GM21723 (cell line): Measurements from ENCODE around the gene NRARP.
A peak's percentile ranks its signal among the peaks of the same experiment; 100 is the strongest.

ENCODE experiments used
- ATAC-seq: cut with Tn5 transposase; IDR thresholded peaks from one replicate; pipeline ENCODE4 v1.9.1; 2021; ENCODE audit warnings: mild to moderate bottlenecking, moderate library complexity; ENCODE audit not compliant: unreplicated experiment

Gene NRARP

DNA sequence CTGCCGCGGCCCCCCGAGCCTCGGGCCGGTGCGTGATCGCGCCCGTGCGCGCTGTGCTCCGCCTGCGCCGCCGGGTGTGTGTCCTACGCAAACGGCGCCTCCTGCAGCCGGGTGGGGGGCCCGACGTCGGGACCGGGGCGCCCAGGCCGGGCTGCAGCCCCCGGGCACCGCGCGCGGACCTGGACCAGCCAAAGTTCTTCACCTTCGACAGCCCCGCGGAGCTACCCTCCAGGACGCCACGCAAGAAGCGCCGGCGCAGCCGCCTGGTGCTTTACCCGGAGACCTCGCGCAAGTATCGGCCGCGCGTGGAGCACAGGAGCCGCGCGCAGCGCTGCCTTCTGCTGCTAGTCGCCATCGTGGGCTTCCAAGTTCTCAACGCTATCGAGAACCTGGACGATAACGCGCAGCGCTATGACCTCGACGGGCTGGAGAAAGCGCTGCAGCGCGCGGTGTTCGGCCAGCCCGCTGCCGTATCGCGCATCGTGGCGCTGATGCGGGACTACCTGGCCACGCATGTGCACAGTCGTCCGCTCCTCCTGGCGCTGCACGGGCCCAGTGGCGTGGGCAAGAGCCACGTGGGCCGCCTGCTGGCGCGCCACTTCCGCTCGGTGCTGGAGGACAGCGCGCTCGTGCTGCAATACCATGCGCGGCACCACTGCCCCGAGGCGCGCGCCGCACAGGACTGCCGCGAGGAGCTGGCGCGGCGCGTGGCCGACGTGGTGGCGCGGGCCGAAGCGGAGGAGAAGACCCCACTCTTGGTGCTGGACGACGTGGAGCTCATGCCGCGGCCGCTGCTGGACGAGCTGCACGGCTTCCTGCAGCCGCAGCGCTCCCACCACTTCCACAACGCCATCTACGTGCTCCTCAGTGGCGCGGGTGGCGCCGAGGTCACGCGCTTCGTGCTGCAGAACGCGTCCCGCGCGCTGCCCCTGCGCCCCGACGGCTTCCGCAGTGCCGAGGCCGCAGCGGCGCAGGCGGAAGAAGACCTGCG is 23.1 kb downstream of the NRARP start:
- no peak for ATAC-seq

GRCh38 chr9:137278061-137278701 is 23.9 kb downstream of the NRARP start:
- ATAC-seq = no peak

GRCh38 chr9:137277329-137278041 is 24.6 kb downstream of the NRARP start, which contains the start of gene TOR4A:
Gene TOR4A, plus strand, starts transcription at chr9:137277726. Its CDS starts 964 bp downstream, at chr9:137278690.
- ATAC-seq = peak; percentile 79

- ATAC-seq = no peak
Observed at GRCh38 chr9:137276473-137277328, 25.4 kb downstream of the NRARP start.

DNA sequence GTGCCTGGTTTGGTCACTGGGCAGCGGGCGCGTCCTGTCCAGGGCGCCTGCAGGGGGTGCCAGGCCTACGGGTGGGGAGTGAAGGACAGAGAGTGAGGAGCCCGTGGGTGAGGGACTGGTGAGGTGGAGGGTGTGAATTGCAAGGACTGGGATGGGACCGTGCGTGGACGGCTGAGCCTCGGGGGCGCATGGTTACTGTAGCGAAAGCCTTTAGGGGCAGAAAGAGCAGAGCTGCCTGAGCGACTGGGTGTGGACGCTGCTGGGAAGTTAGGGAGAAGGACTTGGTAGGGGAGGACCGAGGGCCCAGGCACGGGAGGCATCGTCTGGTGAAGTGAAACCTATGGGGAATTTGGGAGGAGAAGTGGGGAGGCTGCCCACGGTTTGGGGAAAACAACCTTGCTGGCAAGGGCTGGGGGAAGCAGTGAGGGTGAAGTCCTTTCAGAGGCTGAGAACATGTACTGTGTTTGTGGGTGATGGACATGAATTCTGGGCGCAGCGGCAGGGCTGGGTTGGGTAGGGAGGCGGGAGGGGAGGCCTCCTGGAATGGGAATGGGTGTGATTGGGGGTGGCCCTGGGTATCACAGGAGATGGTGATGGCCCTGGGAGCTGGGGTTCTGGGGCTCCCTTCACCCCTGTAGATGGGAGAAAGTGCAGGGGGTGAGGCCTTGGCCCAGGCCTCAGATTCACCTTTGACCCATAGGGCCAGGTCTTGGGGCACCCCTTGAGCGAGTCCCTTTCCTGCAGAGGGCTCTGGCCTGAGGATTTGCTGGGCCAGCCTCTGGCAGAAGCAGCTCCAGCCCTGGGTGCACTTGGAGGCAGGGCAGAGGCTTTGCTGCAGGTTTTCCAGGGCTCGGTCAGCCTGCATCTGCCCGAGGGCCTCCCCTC is 26.2 kb downstream of the NRARP start:
- no peak for ATAC-seq

DNA sequence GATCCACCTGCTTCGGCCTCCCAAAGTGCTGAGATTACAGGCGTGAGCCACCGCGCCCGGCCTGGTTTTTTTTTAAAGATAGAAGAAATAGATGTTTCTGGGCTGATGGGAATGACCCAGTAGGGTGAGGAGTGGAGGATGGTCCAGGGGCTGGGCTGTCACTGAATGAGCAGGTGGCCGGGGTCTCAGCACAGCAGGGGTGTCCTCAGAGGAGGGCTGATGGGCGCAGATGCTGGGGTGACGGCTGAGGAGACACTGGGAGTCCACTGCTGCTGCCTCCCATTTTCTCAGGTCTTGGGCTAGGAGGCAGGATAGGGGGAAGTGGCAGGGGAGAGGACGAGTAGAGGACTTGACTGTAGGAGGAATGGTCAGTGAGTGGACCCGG is 26.9 kb downstream of the NRARP start:
- no peak for ATAC-seq

DNA sequence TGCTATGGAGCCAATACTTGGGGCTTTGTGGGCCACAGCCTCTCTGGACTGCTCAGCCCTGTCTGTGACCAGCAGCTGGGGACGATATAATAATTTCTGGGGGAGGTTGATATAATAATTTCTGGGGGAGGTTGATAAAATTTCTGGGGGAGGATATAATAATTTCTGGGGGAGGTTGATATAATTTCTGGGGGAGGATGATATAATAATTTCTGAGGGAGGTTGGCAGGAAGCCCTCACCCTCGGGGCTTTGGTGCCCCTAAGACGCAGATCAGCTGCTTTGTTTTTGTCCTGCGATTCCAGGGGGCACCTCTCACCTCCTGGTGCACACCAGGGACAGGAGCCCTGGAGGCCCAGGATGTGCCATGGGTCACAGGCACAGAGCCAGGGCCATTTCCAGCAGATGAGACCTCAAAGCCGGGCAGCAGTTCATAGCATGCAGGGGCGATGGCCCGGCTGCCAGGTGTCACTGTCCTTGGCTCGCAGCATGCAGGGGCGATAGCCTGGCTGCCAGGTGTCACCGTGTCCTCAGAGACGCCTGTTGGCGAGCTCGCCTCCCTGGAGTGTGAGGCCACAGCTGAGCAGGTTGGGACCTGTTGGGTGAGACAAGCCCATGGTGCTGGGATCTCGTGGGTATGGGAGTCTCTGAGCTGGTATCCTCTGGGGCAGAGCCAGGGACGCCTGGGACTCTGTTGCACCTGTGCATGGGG is 28.3 kb downstream of the NRARP start:
- ATAC-seq = no peak

GRCh38 chr9:137273095-137273490 is 29.0 kb downstream of the NRARP start:
- ATAC-seq = no peak

DNA sequence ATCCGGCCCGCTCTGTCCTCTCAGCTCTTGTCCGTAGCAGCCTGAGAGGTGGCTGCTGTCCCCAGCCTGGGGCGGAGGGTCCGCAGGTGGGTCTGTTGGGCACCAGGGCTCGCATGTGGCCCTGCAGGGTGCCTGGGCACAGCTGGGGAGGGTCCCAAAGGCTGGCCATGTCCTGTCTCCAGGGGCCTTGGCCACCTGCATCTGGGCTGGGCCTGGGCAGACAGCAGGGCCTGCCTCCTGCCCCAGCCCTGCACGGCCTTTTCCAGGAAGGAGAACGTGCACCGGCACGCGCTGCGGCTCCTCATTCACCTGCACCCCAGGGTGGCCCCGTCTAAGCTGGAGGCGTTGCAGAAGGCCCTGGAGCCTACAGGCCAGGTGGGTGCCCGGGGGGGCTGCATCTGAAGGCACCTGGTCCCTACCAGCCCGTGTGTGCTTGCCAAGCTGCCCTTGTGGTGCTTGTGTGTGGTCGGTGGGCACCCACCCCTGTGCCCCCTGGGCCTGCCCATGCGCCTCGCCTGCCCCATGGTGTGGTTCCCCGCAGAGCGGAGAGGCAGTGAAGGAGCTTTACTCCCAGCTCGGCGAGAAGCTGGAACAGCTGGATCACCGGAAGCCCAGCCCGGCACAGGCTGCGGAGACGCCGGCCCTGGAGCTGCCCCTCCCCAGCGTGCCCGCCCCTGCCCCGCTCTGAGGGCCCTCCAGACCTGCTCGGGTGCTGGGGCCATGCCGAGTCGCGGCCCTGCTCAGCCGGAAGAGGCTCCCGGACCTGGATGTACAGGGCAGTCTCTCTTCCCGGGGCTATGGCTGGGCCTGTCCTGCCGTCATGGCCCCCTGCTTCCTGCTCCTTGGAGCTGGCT is 29.6 kb downstream of the NRARP start:
- ATAC-seq = no peak

- ATAC-seq = no peak
Observed at GRCh38 chr9:137271696-137272076, 30.4 kb downstream of the NRARP start.

- no peak for ATAC-seq
Observed at GRCh38 chr9:137270929-137271695, 31.0 kb downstream of the NRARP start.

- ATAC-seq = no peak
Observed at GRCh38 chr9:137269231-137269772, 32.8 kb downstream of the NRARP start.

DNA sequence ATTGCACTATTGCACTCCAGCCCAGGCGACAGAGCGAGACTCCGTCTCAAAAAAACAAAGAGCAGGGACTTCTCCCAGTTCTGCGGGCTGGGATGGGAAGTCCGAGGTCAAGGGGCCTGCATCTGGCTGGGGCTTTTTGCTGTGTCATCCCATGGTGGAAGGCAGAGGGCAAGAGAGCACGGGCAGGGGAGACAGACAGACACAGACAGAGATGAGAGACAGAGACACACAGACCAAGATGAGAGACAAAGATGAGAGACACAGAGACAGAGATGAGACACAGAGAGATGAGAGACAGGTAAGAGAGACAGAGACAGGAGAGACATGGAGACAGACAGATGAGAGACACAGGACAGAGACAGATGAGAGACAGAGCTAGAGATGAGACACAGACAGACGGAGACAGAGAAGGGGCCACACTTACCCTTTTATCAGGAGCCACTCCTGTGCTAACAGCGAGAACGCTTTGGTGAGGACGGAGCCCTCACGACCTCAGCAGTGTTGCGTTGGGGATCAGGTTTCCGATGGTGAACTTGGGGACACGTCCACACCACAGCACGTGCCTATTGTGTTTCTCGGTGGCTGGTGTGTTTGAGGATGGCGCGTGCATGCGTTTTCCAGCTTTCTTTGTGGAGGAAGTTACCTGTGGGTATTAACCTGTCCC is 33.4 kb downstream of the NRARP start:
- no peak for ATAC-seq

GRCh38 chr9:137267933-137268355 is 34.1 kb downstream of the NRARP start:
- no peak for ATAC-seq

DNA sequence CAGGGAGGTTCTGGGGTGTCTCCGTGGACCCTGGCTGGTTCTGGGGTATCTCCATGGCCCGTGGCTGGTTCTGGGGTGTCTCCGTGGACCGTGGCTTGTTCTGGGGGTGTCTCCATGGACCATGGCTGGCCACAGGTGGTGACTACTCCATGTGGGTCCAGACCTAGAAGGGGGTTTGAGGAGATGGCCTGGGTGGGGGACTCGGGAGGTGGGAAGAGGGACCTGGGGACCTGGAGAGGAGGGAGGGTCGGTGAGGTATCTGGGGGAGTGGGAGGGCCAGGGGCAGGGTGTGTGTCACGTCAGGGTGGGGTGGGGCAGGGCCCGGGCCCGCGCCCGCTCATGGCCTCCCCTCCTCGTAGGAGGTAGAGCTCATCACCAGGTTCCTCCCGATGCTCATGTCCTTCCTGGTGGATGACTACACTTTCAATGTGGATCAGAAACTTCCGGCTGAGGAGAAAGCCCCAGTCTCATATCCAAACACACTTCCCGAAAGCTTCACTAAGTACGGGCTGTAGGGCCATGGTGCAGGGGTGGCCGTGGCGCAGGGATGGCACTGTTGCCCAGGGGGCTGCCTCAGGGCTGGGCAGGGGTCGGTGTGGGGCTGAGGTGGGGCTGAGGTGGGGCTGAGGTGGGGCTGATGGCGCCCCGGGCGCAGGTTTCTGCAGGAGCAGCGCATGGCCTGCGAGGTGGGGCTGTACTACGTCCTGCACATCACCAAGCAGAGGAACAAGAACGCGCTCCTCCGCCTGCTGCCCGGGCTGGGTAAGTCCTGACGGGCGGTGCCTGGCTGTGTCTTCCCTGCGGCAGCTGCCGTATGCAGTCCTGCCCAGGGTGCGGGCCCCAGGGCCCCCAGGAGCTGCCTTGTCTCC is 35.3 kb downstream of the NRARP start:
- no peak for ATAC-seq

DNA sequence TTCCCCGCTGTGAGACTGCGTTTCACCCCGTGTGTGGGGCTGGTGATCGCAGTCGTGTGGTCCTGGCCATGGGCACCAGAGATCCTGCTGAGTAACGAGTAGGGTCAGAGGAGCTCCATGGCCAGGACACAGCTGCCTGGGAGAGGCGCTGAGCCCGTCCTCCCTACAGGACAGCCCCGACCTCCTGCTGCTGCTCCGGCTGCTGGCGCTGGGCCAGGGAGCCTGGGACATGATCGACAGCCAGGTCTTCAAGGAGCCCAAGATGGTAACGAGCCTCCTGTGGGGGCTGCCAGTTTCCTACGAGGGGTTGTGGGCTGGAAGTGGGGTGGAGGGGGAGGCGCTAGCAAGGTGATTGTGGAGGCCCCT is 35.9 kb downstream of the NRARP start:
- ATAC-seq = no peak
